ENCODE measurements around the gene NUP210L.

Gene NUP210L

GRCh38 chr1:154154534-154155191, at the start of gene NUP210L:
Gene NUP210L, minus strand, starts transcription at chr1:154155073.
- in situ Hi-C loops (cut with HindIII; ENCODE audit: low sequenced_read_pairs), result no loop called here

DNA sequence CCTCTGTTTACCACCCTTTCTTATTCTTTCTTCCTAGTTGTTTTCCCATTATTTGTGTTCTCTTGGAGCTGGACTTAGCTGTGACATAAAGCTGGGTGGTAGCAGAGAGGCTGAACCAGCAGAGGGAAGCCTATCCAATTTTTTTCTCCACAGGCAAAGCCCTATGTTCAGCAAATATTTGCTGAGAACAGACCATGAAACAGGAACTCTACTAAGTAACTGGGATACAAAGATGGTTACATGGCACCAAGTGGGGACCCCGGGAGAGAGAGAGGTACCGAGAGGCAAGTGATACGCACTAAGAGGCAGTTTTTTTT, 44.6 kb upstream of the NUP210L start:
- in situ Hi-C loops (cut with HindIII; ENCODE audit: low sequenced_read_pairs), result loop anchor here (5.0 kb wide), 1 partner anchor 58 kb away; no protein-coding TSS in a partner anchor

DNA sequence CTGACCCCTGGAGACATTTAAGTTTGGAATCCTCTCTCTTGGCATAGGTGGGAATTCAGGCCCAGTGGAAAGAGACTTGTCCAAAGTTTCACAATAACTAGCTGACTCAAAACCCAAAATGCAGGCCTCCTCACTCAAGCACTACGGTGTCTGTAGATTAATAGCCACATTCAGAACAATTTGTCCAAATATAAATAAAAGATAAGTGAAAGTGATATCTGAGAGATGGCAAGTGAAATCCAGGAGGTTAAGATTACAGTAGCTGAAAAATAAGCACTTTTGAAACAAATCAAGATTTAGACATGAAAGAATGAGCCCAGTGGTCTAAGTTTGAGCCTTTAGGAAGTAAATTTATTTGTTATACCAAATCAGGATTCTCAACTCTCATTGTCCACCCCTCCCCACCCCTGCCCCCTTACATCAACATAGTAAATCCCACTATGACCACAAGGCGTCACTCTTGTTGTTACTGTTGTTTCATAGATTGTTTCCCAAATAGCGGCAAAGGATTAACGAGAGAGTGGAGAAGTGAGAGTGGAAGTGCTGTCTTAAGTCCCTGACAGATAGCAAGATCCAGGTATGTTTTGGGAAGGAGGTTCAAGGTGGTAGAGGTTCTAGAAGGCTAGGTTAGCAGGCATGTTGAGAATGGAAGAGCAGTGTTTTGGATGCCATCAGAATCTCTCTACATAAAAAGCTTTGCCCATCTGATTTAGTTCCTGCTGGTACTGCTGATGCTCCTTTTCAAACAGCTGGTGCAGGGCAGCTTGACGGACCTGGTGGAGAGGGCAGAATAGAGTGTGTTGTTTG, 44.1 kb upstream of the NUP210L start:
- in situ Hi-C loops (cut with HindIII; ENCODE audit: low sequenced_read_pairs), result loop anchor here (5.0 kb wide), 1 partner anchor 58 kb away; no protein-coding TSS in a partner anchor

- in situ Hi-C loops (cut with HindIII; ENCODE audit: low sequenced_read_pairs), result no loop called here
Measured at GRCh38 chr1:154193821-154194220, 38.9 kb upstream of the NUP210L start.

GRCh38 chr1:154192476-154192875, 37.6 kb upstream of the NUP210L start:
- in situ Hi-C loops (cut with HindIII; ENCODE audit: low sequenced_read_pairs), result no loop called here

GRCh38 chr1:154191990-154192461, 37.2 kb upstream of the NUP210L start, which contains the start of gene TPM3:
Gene TPM3, minus strand, starts transcription at chr1:154192100. Its CDS starts 82 bp downstream, at chr1:154192018.
- in situ Hi-C loops (cut with HindIII; ENCODE audit: low sequenced_read_pairs), result no loop called here

- in situ Hi-C loops (cut with HindIII; ENCODE audit: low sequenced_read_pairs), result no loop called here
Measured at GRCh38 chr1:154190550-154190949, 35.7 kb upstream of the NUP210L start.

- in situ Hi-C loops (cut with HindIII; ENCODE audit: low sequenced_read_pairs), result no loop called here
Measured at GRCh38 chr1:154186852-154187501, 32.1 kb upstream of the NUP210L start.

- in situ Hi-C loops (cut with HindIII; ENCODE audit: low sequenced_read_pairs), result no loop called here
Measured at GRCh38 chr1:154186177-154186576, 31.3 kb upstream of the NUP210L start.

GRCh38 chr1:154183046-154183915, 28.4 kb upstream of the NUP210L start:
- in situ Hi-C loops (cut with HindIII; ENCODE audit: low sequenced_read_pairs), result no loop called here

GRCh38 chr1:154182344-154183045, 27.6 kb upstream of the NUP210L start:
- in situ Hi-C loops (cut with HindIII; ENCODE audit: low sequenced_read_pairs), result no loop called here

GRCh38 chr1:154181944-154182343, 27.1 kb upstream of the NUP210L start:
- in situ Hi-C loops (cut with HindIII; ENCODE audit: low sequenced_read_pairs), result no loop called here

GRCh38 chr1:154179946-154180687, 25.2 kb upstream of the NUP210L start:
- in situ Hi-C loops (cut with HindIII; ENCODE audit: low sequenced_read_pairs), result no loop called here

GRCh38 chr1:154178911-154179811, 24.3 kb upstream of the NUP210L start:
- in situ Hi-C loops (cut with HindIII; ENCODE audit: low sequenced_read_pairs), result no loop called here

DNA sequence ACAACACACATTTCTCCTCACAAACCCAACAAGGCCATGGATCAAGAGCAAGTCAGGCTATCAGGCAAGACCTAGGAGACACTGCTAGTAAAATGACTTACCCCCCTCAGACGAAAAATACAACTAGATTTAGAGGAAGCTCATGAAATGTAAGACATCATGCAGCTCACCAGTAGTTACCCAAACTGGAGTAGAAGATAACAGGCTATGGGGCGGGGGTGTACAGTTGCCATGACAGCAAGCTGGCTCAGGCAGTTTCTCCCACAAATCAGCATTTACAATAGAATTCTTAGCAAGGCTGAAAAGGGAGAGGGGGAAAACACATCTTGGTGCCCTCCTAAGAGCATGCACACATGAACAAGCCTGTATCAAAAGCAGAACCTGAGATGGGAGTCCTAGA, 23.1 kb upstream of the NUP210L start:
- in situ Hi-C loops (cut with HindIII; ENCODE audit: low sequenced_read_pairs), result no loop called here

DNA sequence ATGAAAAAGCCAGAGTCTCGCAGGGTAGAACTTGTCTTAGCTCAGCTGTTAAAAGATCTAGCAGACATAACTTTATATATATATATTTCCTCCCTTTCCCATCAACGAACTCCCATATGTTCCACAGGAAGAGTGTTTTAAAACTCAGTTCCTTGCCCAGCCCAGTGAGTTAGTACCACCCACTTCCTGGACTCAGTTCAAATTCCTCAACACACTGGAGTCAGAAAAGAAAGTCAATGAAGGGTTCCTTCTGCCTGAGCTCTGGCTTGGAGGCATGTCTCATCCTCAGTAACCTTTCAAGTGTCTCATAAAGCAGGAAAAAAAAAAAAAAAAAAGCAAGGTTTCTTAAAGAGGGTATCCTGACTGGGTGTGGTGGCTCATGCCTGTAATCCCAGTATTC, 21.5 kb upstream of the NUP210L start:
- in situ Hi-C loops (cut with HindIII; ENCODE audit: low sequenced_read_pairs), result no loop called here

DNA sequence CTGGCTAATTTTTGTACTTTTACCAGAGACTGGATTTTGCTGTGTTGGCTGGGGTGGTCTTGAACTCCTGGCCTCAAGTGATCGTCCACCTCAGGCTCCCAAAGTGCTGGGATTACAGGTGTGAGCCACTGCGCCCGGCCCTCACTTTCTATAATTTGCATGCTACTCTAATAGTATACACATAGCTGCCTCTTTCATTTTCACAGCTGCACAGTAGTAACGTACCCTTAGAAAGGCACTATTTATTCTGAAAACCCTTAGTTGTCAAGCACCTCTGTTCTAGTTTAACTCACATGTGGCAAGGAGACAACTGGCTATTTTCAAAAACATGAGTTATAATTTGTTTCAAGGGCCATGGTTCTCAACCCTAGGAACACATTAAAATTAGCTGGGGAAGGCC, 19.8 kb upstream of the NUP210L start:
- in situ Hi-C loops (cut with HindIII; ENCODE audit: low sequenced_read_pairs), result no loop called here

DNA sequence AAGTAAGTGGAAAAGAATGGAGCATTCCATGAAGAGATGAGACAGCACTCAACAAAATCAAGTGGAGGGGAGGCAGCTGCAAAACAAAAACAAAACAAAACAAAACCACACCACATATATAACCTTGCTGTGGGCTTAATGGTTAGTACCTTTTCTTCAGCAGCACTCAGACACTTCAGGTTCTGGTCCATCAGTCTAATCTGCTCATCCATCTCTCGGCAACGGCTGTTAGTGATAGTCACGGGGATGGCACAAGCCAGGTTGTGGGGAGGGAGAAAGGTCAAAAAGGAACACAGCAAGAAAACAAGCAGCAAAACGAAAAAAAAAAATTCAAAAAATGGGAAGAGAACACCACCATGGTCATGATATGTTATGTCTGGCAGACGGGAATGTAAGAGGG, 17.0 kb upstream of the NUP210L start:
- in situ Hi-C loops (cut with HindIII; ENCODE audit: low sequenced_read_pairs), result no loop called here
